CD4-positive, alpha-beta T cell (primary cell): ENCODE data around the gene BMPR1A. TPM values are rescaled to one million over a fixed set of nuclear protein-coding genes. Genes with fewer than 3 reads are reported as not detected.

Experiments used
- ATAC-seq: fragments of 200-7000 bp; cut with Tn5 transposase; one replicate; pipeline ENCODE4 v1.10.0; 2022; ENCODE audit warnings: mild to moderate bottlenecking; ENCODE audit not compliant: poor library complexity
- CTCF ChIA-PET: fragments of 350-600 bp; sonication (Branson Sonifier 250); formaldehyde crosslinking; loops from one replicate; lab custom pipeline; 2021; ENCODE audit warnings: antibody characterized with exemption, inconsistent platforms; lab: Charles Lee
- POLR2A ChIA-PET: fragments of 350-600 bp; sonication (Branson Sonifier 250); formaldehyde crosslinking; loops from one replicate; lab custom pipeline; 2021; ENCODE audit warnings: antibody characterized with exemption, inconsistent platforms; lab: Charles Lee
- DNase-seq, 14 experiments: peaks; one replicate each; pipeline ENCODE4 v3.0.0-alpha.2; 2013 to 2020; ENCODE audit warnings: mixed read lengths in 2 of 14
- H3K27ac ChIP-seq, 2 donors: one replicate each; pipeline versions ENCODE4 v1.5.1 to v1.7.0; 2013; ENCODE audit warnings: low read length in 2 of 2, low read depth in 1 of 2, mild to moderate bottlenecking in 1 of 2
- H3K27me3 ChIP-seq, 2 experiments: 1 replicate in 1 of 2; 2 replicates in 1 of 2; pipeline versions ENCODE4 v1.6.1 to v1.7.0; 2013; ENCODE audit warnings: low read length in 2 of 2, control low read depth in 1 of 2, mild to moderate bottlenecking in 1 of 2, moderate library complexity in 1 of 2; ENCODE audit not compliant: insufficient read depth in 2 of 2, control insufficient read depth in 1 of 2
- H3K36me3 ChIP-seq: one replicate; pipeline ENCODE4 v1.6.1; 2013; ENCODE audit warnings: low read length, control low read depth; ENCODE audit not compliant: insufficient read depth
- H3K4me1 ChIP-seq: one replicate; pipeline ENCODE4 v1.6.1; 2013; ENCODE audit warnings: low read length, control low read depth; ENCODE audit not compliant: insufficient read depth
- H3K4me3 ChIP-seq: one replicate; pipeline ENCODE4 v1.5.1; 2013; ENCODE audit warnings: mild to moderate bottlenecking, low read length, moderate library complexity
- H3K9me3 ChIP-seq, 2 experiments: 1 replicate in 1 of 2; 2 replicates in 1 of 2; pipeline versions ENCODE4 v1.6.1 to v1.7.0; 2013; ENCODE audit warnings: low read length in 2 of 2, mild to moderate bottlenecking in 2 of 2, control low read depth in 1 of 2, moderate library complexity in 1 of 2; ENCODE audit not compliant: control insufficient read depth in 1 of 2, insufficient read depth in 1 of 2
- H3K27ac Mint-ChIP-seq: one replicate; pipeline ENCODE4 v1.8.0; 2020; ENCODE audit warnings: mixed read lengths
- H3K27me3 Mint-ChIP-seq: one replicate; pipeline ENCODE4 v1.8.0; 2021; ENCODE audit warnings: mixed read lengths
- H3K36me3 Mint-ChIP-seq: one replicate; pipeline ENCODE4 v1.8.0; 2021; ENCODE audit warnings: low read depth, mixed read lengths
- H3K4me1 Mint-ChIP-seq: one replicate; pipeline ENCODE4 v1.8.0; 2021; ENCODE audit warnings: low read depth, mixed read lengths
- H3K4me3 Mint-ChIP-seq: one replicate; pipeline ENCODE4 v1.8.0; 2020; ENCODE audit warnings: mild to moderate bottlenecking, mixed read lengths
- H3K9me3 Mint-ChIP-seq: one replicate; pipeline ENCODE4 v1.8.0; 2020; ENCODE audit warnings: mixed read lengths
- intact Hi-C, 2 experiments: fragments of 100-400 bp; cut with DNase I in 1 of 2; cut with micrococcal nuclease in 1 of 2; formaldehyde crosslinking; loops; one replicate each; pipeline versions ENCODE4 v1.15.1 to v1.9.0; 2023 to 2025; cut with DNase I, micrococcal nuclease
- total RNA-seq, 174 experiments: library from RNA in 2 of 174; stranded (reverse) in 2 of 174; gene quantifications; one replicate each; pipeline ENCODE4 v1.2.3 and lab custom pipeline; 2021 to 2026
- TF ChIP-seq, protein P1 (sequence below): fragments of 200-600 bp; IDR thresholded peaks from one replicate; pipeline ENCODE4 v1.8.0; 2022; ENCODE audit warnings: antibody characterized with exemption, mild to moderate bottlenecking

Gene BMPR1A
- total RNA-seq, 2 experiments from 2014 or later, result 1.9 to 2.6 TPM

DNA sequence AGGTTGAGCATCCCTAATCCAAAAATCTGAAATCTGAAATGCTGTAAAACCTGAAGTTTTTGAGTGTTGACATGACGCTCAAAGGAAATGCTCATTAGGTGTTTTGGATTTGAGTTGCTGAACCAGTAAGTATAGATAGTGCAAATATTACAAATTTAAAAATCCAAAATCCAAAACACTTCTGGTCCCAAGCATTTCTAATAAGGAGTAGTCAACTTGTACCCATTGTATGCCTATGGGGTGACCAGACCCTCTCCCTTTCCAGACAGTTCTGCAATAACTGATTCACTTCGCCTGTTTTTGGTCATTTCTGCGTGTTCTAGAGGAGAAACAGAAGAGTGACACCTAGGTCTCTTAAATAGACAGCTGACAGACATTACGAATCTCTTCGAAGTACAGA lies 110.7 kb downstream of the BMPR1A start:
- POLR2A ChIA-PET, result no interaction called here
- no peak overlapping the region for H3K27ac Mint-ChIP-seq
- intact Hi-C loops, result no loop called here
- Histone ChIP-seq H3K27ac (no peak overlapping the region), H3K4me3 (no peak overlapping the region), H3K4me1 (no peaks in the 10 kb centered on the region), H3K9me3 (no peaks in the 10 kb centered on the region), H3K27me3 (no peaks in the 10 kb centered on the region), H3K36me3 (no peaks in the 10 kb centered on the region)
- H3K36me3 Mint-ChIP-seq, result no peaks in the 10 kb centered on the region
- H3K4me3 Mint-ChIP-seq, result no peak overlapping the region
- H3K27me3 Mint-ChIP-seq, result no peaks in the 10 kb centered on the region
- CTCF ChIA-PET, result no interaction called here
- ATAC-seq (no peak), DNase-seq (no peak)
- H3K9me3 Mint-ChIP-seq, result no peaks in the 10 kb centered on the region
- no peaks in the 10 kb centered on the region for H3K4me1 Mint-ChIP-seq
- TF ChIP-seq, protein P1, sequence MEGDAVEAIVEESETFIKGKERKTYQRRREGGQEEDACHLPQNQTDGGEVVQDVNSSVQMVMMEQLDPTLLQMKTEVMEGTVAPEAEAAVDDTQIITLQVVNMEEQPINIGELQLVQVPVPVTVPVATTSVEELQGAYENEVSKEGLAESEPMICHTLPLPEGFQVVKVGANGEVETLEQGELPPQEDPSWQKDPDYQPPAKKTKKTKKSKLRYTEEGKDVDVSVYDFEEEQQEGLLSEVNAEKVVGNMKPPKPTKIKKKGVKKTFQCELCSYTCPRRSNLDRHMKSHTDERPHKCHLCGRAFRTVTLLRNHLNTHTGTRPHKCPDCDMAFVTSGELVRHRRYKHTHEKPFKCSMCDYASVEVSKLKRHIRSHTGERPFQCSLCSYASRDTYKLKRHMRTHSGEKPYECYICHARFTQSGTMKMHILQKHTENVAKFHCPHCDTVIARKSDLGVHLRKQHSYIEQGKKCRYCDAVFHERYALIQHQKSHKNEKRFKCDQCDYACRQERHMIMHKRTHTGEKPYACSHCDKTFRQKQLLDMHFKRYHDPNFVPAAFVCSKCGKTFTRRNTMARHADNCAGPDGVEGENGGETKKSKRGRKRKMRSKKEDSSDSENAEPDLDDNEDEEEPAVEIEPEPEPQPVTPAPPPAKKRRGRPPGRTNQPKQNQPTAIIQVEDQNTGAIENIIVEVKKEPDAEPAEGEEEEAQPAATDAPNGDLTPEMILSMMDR, result no peak

- Histone ChIP-seq H3K9me3 (no peaks in the 10 kb centered on the region), H3K4me3 (no peak overlapping the region), H3K36me3 (no peaks in the 10 kb centered on the region), H3K4me1 (no peaks in the 10 kb centered on the region), H3K27ac (no peak overlapping the region), H3K27me3 (no peaks in the 10 kb centered on the region)
- H3K9me3 Mint-ChIP-seq, result no peaks in the 10 kb centered on the region
- H3K36me3 Mint-ChIP-seq, result no peaks in the 10 kb centered on the region
- CTCF ChIA-PET, result interaction anchor here (0.8 kb wide), 1 partner anchor 8 kb away, joined by 3 read pairs; no protein-coding TSS in a partner anchor
- DNase-seq (no peak), ATAC-seq (no peak)
- POLR2A ChIA-PET, result no interaction called here
- H3K27ac Mint-ChIP-seq, result no peak overlapping the region
- TF ChIP-seq, protein P1, result no peak
- intact Hi-C loops, result no loop called here
- H3K4me3 Mint-ChIP-seq, result no peak overlapping the region
- no peaks in the 10 kb centered on the region for H3K27me3 Mint-ChIP-seq
- H3K4me1 Mint-ChIP-seq, result no peaks in the 10 kb centered on the region
Observed at GRCh38 chr10:86868353-86868752, 111.9 kb downstream of the BMPR1A start.

DNA sequence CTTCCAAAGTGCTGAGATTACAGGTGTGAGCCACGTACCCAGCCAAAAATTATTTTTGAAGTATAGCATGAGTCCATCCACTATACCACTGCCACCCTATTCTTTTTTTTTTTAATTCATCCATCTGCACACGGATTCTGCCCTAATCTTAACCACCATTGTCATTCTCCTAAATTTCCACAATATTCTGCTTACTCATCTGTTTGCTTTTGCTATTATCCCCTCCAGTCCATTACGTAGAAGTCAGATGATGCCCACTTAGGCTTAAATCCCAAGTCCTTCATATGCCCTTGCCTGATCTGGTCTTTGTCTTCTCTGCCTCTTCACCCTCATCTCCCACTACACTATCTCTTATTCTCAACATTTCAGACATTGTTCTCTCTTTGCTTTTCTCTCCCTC lies 114.3 kb downstream of the BMPR1A start:
- no peaks in the 10 kb centered on the region for H3K36me3 Mint-ChIP-seq
- Histone ChIP-seq H3K9me3 (no peaks in the 10 kb centered on the region), H3K27ac (no peak overlapping the region), H3K4me1 (no peaks in the 10 kb centered on the region), H3K27me3 (no peaks in the 10 kb centered on the region), H3K36me3 (no peaks in the 10 kb centered on the region), H3K4me3 (no peak overlapping the region)
- no peak overlapping the region for H3K27ac Mint-ChIP-seq
- no peak overlapping the region for H3K4me3 Mint-ChIP-seq
- ATAC-seq, result no peak
- H3K27me3 Mint-ChIP-seq, result no peaks in the 10 kb centered on the region
- TF ChIP-seq, protein P1, result no peak
- ChIA-PET POLR2A (no interaction called here), CTCF (no interaction called here)
- intact Hi-C loops, result no loop called here
- DNase-seq, result no peak
- no peaks in the 10 kb centered on the region for H3K4me1 Mint-ChIP-seq
- H3K9me3 Mint-ChIP-seq, result no peaks in the 10 kb centered on the region
